KMS-11 (cell line): ENCODE results near the gene DIP2C.
"Not testable (repeated sequence)": the region's sequence is repeated elsewhere in the genome, so short reads cannot be mapped to it uniquely, and the experiment has no call there.

Source experiments
- H2AFZ ChIP-seq: fragments of 200-600 bp; sonication (generic); 2 replicates; pipeline ENCODE4 v1.6.1; 2016; ENCODE audit warnings: antibody characterized with exemption, mixed run types, low read depth
- H3K27ac ChIP-seq: fragments of 200-600 bp; sonication (generic); 2 replicates; pipeline ENCODE4 v1.6.1; 2016; ENCODE audit warnings: mild to moderate bottlenecking, mixed run types
- H3K27me3 ChIP-seq: fragments of 200-600 bp; sonication (generic); 2 replicates; pipeline ENCODE4 v1.6.1; 2017; ENCODE audit warnings: mild to moderate bottlenecking, low read depth, mixed run types, moderate library complexity; ENCODE audit not compliant: insufficient read depth
- H3K36me3 ChIP-seq: fragments of 200-600 bp; sonication (generic); 2 replicates; pipeline ENCODE4 v1.6.1; 2017; ENCODE audit warnings: mild to moderate bottlenecking, mixed run types; ENCODE audit not compliant: insufficient read depth
- H3K4me1 ChIP-seq: fragments of 200-600 bp; sonication (generic); 2 replicates; pipeline ENCODE4 v1.6.1; 2016; ENCODE audit warnings: mild to moderate bottlenecking, low read depth, mixed run types; ENCODE audit not compliant: poor library complexity, severe bottlenecking
- H3K4me2 ChIP-seq: fragments of 200-600 bp; sonication (generic); 2 replicates; pipeline ENCODE4 v1.7.0; 2016; ENCODE audit warnings: mild to moderate bottlenecking, mixed run types
- H3K4me3 ChIP-seq: fragments of 200-600 bp; sonication (generic); IDR thresholded peaks from 2 replicates; pipeline ENCODE4 v1.6.1; 2017; ENCODE audit warnings: low read depth, low read length, mixed read lengths; ENCODE audit not compliant: insufficient read depth
- H3K79me2 ChIP-seq: fragments of 200-600 bp; sonication (generic); 2 replicates; pipeline ENCODE4 v1.6.1; 2016; ENCODE audit warnings: low read depth, mixed run types; ENCODE audit not compliant: insufficient read depth
- H3K9ac ChIP-seq: fragments of 200-600 bp; sonication (generic); 2 replicates; pipeline ENCODE4 v1.6.1; 2016; ENCODE audit warnings: mild to moderate bottlenecking, mixed run types
- H4K20me1 ChIP-seq: fragments of 200-600 bp; sonication (generic); 2 replicates; pipeline ENCODE4 v1.6.1; 2016; ENCODE audit warnings: mild to moderate bottlenecking, mixed run types; ENCODE audit not compliant: insufficient read depth
- CTCF ChIP-seq: fragments of 200-600 bp; sonication (generic); conservative IDR thresholded peaks from 2 replicates; pipeline ENCODE4 v1.6.1; 2017; ENCODE audit warnings: low read depth, mild to moderate bottlenecking, antibody characterized with exemption, low read length, moderate library complexity, mixed read lengths

Gene DIP2C

GRCh38 chr10:535051-535450, 154.4 kb downstream of the DIP2C start:
- Histone ChIP-seq H3K36me3 (no peaks in the 10 kb centered on the region), H3K4me1 (no peaks in the 10 kb centered on the region), H3K9ac (no peak overlapping the region), H3K4me2 (no peak overlapping the region), H3K4me3 (no peak overlapping the region), H4K20me1 (no peaks in the 10 kb centered on the region; the same call in 1 of the 2 replicates), H3K27me3 (no peaks in the 10 kb centered on the region), H3K27ac (no peak overlapping the region), H3K79me2 (peaks cover 38% of the 10 kb centered on the region), H2AFZ (no peak overlapping the region)
- no peak for TF ChIP-seq CTCF

- H3K4me2 ChIP-seq: no peak overlapping the region
- H3K27me3 ChIP-seq: no peaks in the 10 kb centered on the region
- H3K79me2 ChIP-seq: peaks cover 45% of the 10 kb centered on the region
- H3K27ac ChIP-seq: no peak overlapping the region
- no peaks in the 10 kb centered on the region for H3K36me3 ChIP-seq
- no peaks in the 10 kb centered on the region; the same call in 1 of the 2 replicates for H4K20me1 ChIP-seq
- no peak overlapping the region for H3K9ac ChIP-seq
- H2AFZ ChIP-seq: no peak overlapping the region
- no peaks in the 10 kb centered on the region for H3K4me1 ChIP-seq
- no peak overlapping the region for H3K4me3 ChIP-seq
- no peak for TF ChIP-seq CTCF
Measured at GRCh38 chr10:534047-534566, 155.4 kb downstream of the DIP2C start.

- Histone ChIP-seq H2AFZ (no peak overlapping the region), H3K9ac (no peak overlapping the region), H3K27me3 (no peaks in the 10 kb centered on the region), H4K20me1 (no peaks in the 10 kb centered on the region; the same call in 1 of the 2 replicates), H3K36me3 (no peaks in the 10 kb centered on the region), H3K4me1 (no peaks in the 10 kb centered on the region), H3K27ac (no peak overlapping the region), H3K79me2 (peaks cover 45% of the 10 kb centered on the region), H3K4me3 (no peak overlapping the region), H3K4me2 (no peak overlapping the region)
- no peak for TF ChIP-seq CTCF
Measured at GRCh38 chr10:533611-534010, 155.9 kb downstream of the DIP2C start.

- Histone ChIP-seq H3K9ac (no peak overlapping the region), H3K27me3 (no peaks in the 10 kb centered on the region), H3K36me3 (no peaks in the 10 kb centered on the region), H3K4me2 (no peak overlapping the region), H2AFZ (no peak overlapping the region), H3K4me1 (no peaks in the 10 kb centered on the region), H3K79me2 (peaks cover 46% of the 10 kb centered on the region; the same call in 1 of the 2 replicates), H4K20me1 (no peaks in the 10 kb centered on the region; the same call in 1 of the 2 replicates), H3K4me3 (no peak overlapping the region), H3K27ac (no peak overlapping the region)
- TF ChIP-seq CTCF: no peak
Measured at GRCh38 chr10:533186-533585, 156.3 kb downstream of the DIP2C start.

GRCh38 chr10:532331-532730, 157.1 kb downstream of the DIP2C start:
- H3K27ac ChIP-seq, H3K27me3 ChIP-seq, H3K4me2 ChIP-seq, H2AFZ ChIP-seq, H4K20me1 ChIP-seq, H3K36me3 ChIP-seq, H3K9ac ChIP-seq, H3K4me1 ChIP-seq, H3K4me3 ChIP-seq: not testable (repeated sequence)
- peaks cover 39% of the 10 kb centered on the region; the same call in 1 of the 2 replicates for H3K79me2 ChIP-seq
